ENCODE results near the gene NR2F1. TPM values are rescaled to one million over a fixed set of nuclear protein-coding genes. Genes with fewer than 3 reads are reported as not detected.

The NR2F1 gene
- total RNA-seq, 3 donors from 2014 or later (not counting 1 experiment from before 2014, with no cell fraction given): not detected

DNA sequence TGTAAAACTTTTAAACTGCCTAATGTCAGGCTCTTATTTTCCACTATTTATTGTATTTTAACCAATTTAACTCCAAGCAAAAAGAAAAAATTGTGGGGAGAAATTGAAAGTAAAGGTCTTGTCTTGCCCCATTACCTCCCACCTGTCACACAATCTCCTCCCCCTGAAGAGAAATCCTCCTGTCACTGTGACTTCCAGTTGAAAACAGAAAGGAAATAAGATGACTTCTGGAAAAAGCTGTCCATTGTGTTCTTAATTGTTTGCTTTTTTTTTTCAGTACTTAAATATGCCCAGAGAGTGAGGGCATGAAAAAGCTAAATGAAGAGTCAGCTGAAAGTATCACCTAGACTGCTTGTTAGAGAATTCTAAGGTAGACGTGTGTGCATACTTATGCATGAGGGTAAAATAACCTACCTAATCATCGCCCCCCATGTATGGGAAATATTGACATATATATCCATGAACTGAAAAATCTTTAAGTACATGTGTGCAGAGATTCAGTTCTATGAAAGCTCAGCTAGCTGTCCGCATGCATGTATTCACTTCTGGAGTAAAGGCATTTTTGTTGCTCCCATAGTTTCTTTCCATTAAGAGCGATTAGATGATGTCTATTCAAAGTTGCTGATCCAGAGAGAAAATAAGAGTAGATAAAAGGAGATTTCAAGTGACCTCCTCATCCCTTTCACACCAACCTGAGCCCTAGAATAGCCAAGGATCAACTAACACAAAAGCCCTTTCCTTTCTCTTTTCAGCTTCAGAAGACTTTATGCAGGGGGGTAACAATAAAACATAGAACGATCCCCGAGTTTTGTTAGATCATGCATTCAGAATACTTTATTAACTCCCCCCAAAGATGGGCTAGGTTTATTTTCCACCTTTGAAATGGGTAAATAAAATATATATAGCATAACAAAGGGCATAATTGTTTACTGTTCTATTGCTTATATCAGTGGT, 7.3 kb upstream of the NR2F1 start:
- H3K9me3 ChIP-seq (ENCODE audit: control insufficient read depth, insufficient read depth, low read length): peaks cover 2% of the 10 kb centered on the region
- no peaks in the 10 kb centered on the region for H3K36me3 ChIP-seq (ENCODE audit: control insufficient read depth, insufficient read depth, low read length)
- ATAC-seq (no peak), DNase-seq (no peak)
- peaks cover 89% of the 10 kb centered on the region for H3K27me3 ChIP-seq (ENCODE audit: control insufficient read depth, insufficient read depth, low read length)
- no peak overlapping the region for H3K27ac Mint-ChIP-seq
- peaks cover 32% of the 10 kb centered on the region for H3K4me1 ChIP-seq (ENCODE audit: control insufficient read depth, insufficient read depth, low read length)
- peaks cover 25 to 33% of the 10 kb centered on the region in 2 donors for H3K4me1 Mint-ChIP-seq
- H3K27ac ChIP-seq (ENCODE audit: low read length): no peak overlapping the region
- H3K4me3 ChIP-seq (ENCODE audit: low read length): no peak overlapping the region
- intact Hi-C loops (cut with micrococcal nuclease): no loop called here
- no peaks in the 10 kb centered on the region for H3K9me3 Mint-ChIP-seq
- H3K36me3 Mint-ChIP-seq: peaks cover 5% of the 10 kb centered on the region
- H3K4me3 Mint-ChIP-seq: no peak overlapping the region
- TF ChIP-seq CTCF (IDR thresholded peaks at IDR 0.05): no peak
- WGBS (ENCODE audit: insufficient coverage): 29% methylated on average over 1 of the region's 6 CpGs
- H3K27me3 Mint-ChIP-seq (ENCODE audit: low read depth in 2 of 2): peaks cover 79 to 82% of the 10 kb centered on the region in 2 donors

DNA sequence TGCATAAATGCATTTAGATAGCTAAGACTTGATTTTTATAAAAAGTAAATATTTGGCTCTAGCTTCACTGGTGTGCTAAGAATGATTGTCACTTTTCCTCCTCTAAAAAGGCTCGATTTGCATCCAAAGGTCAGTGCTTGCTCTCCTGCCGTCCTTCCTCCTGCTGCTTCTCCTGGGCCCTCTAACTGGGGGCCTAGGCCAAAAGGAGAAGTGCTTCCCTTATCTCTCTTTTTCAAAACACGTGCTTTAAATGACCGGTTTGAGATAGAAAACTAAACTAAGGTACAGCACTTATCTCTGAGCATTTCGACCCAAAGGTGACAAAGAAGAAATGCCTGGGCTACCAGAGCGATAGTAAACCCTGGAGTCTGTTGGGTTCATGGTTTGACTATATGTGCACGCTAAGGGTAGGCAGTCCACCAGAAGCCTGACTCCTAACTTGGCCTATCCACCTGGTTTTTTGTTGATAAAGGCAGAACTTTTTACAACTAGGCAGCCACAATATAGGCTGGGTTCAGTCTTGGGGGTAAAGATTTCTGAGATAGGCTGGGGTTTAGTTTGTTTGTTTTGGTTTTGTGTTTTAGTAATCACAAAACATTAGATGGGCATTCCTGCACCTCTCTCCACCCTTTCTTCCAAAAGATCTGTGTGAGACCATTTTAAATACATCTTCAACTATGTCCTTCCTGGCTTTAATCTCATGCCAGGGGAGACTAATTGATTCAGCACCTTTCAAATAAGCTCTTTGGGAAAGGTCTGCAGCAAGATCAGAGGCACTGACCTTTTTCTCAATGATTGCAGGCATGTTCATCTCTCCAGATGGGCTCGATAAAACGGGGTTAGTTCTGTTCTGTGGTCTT, 5.8 kb upstream of the NR2F1 start:
- DNase-seq: no peak
- TF ChIP-seq CTCF (IDR thresholded peaks at IDR 0.05): no peak

GRCh38 chr5:93577854-93578812, 4.9 kb upstream of the NR2F1 start:
- WGBS (ENCODE audit: insufficient coverage): 22% methylated on average over 24 of the region's 25 CpGs
- Histone ChIP-seq H3K4me1 (ENCODE audit: control insufficient read depth, insufficient read depth, low read length) (peaks cover 43% of the 10 kb centered on the region), H3K27ac (ENCODE audit: low read length) (no peak overlapping the region), H3K4me3 (ENCODE audit: low read length) (no peak overlapping the region), H3K9me3 (ENCODE audit: control insufficient read depth, insufficient read depth, low read length) (no peaks in the 10 kb centered on the region), H3K36me3 (ENCODE audit: control insufficient read depth, insufficient read depth, low read length) (no peaks in the 10 kb centered on the region), H3K27me3 (ENCODE audit: control insufficient read depth, insufficient read depth, low read length) (peaks cover 81% of the 10 kb centered on the region)
- intact Hi-C loops (cut with micrococcal nuclease): no loop called here
- ATAC-seq: no peak
- H3K4me3 Mint-ChIP-seq: peak overlapping the region; percentile 77
- TF ChIP-seq CTCF (IDR thresholded peaks at IDR 0.05): no peak
- DNase-seq: peak in 1 of 2 donors; percentile 3
- H3K27me3 Mint-ChIP-seq (ENCODE audit: low read depth in 2 of 2): peaks cover 60 to 66% of the 10 kb centered on the region in 2 donors
- H3K4me1 Mint-ChIP-seq: peaks cover 22 to 29% of the 10 kb centered on the region in 2 donors
- H3K27ac Mint-ChIP-seq: no peak overlapping the region
- peaks cover 6% of the 10 kb centered on the region for H3K36me3 Mint-ChIP-seq
- H3K9me3 Mint-ChIP-seq: no peaks in the 10 kb centered on the region

More for the DNA sequence above, 5.8 kb upstream of the NR2F1 start:
- no peak for ATAC-seq
- intact Hi-C loops (cut with micrococcal nuclease): no loop called here
- H3K4me1 ChIP-seq (ENCODE audit: control insufficient read depth, insufficient read depth, low read length): peaks cover 36% of the 10 kb centered on the region
- WGBS (ENCODE audit: insufficient coverage): 11% methylated on average over 9 of the region's 9 CpGs
- H3K27me3 ChIP-seq (ENCODE audit: control insufficient read depth, insufficient read depth, low read length): peaks cover 81% of the 10 kb centered on the region
- no peak overlapping the region for H3K27ac Mint-ChIP-seq
- H3K9me3 ChIP-seq (ENCODE audit: control insufficient read depth, insufficient read depth, low read length): no peaks in the 10 kb centered on the region
- H3K27ac ChIP-seq (ENCODE audit: low read length): no peak overlapping the region
- H3K27me3 Mint-ChIP-seq (ENCODE audit: low read depth in 2 of 2): peaks cover 68 to 74% of the 10 kb centered on the region in 2 donors
- peaks cover 6% of the 10 kb centered on the region for H3K36me3 Mint-ChIP-seq
- peak overlapping the region; percentile 77 for H3K4me3 Mint-ChIP-seq
- peaks cover 22 to 29% of the 10 kb centered on the region in 2 donors for H3K4me1 Mint-ChIP-seq
- H3K4me3 ChIP-seq (ENCODE audit: low read length): no peak overlapping the region
- no peaks in the 10 kb centered on the region for H3K36me3 ChIP-seq (ENCODE audit: control insufficient read depth, insufficient read depth, low read length)
- no peaks in the 10 kb centered on the region for H3K9me3 Mint-ChIP-seq

All from natural killer cell (primary cell).